ENCODE results near the gene PDE4B.
A peak's percentile ranks its signal among the peaks of the same experiment; 100 is the strongest.

PDE4B gene

GRCh38 chr1:66386712-66387111 lies 594.0 kb downstream of the PDE4B start:
- Histone ChIP-seq H3K4me1 (ENCODE audit: low read length) (peaks cover 11% of the 10 kb centered on the region), H3K9me3 (ENCODE audit: insufficient read depth, low read length) (peaks cover 32% of the 10 kb centered on the region; the same call in 1 of the 2 replicates), H4K20me1 (ENCODE audit: insufficient read depth, low read length) (no peaks in the 10 kb centered on the region), H3K27ac (ENCODE audit: low read length) (no peak overlapping the region), H3K79me2 (ENCODE audit: low read length) (no peaks in the 10 kb centered on the region), H3K27me3 (ENCODE audit: low read depth, low read length) (no peaks in the 10 kb centered on the region), H3K4me2 (ENCODE audit: low read length) (no peak overlapping the region), H3K4me3 (ENCODE audit: low read length) (no peak overlapping the region), H2AFZ (ENCODE audit: low read depth, low read length) (no peak overlapping the region), H3K9ac (ENCODE audit: low read length) (no peak overlapping the region), H3K36me3 (replicated peaks; ENCODE audit: low read depth, low read length) (peaks cover 19% of the 10 kb centered on the region)
- TF ChIP-seq CTCF (IDR thresholded peaks at IDR 0.05; ENCODE audit: low read depth, low read length), result no peak
- TF ChIP-seq EZH2phosphoT487 (IDR thresholded peaks at IDR 0.05; ENCODE audit: low read depth), result no peak

GRCh38 chr1:66388913-66389312 lies 596.2 kb downstream of the PDE4B start:
- H3K79me2 ChIP-seq (ENCODE audit: low read length), result no peaks in the 10 kb centered on the region
- H3K27ac ChIP-seq (ENCODE audit: low read length), result no peak overlapping the region
- H2AFZ ChIP-seq (ENCODE audit: low read depth, low read length), result no peak overlapping the region
- TF ChIP-seq CTCF (IDR thresholded peaks at IDR 0.05; ENCODE audit: low read depth, low read length) (no peak), EZH2phosphoT487 (IDR thresholded peaks at IDR 0.05; ENCODE audit: low read depth) (no peak)
- H4K20me1 ChIP-seq (ENCODE audit: insufficient read depth, low read length), result no peaks in the 10 kb centered on the region
- peaks cover 6% of the 10 kb centered on the region for H3K4me1 ChIP-seq (ENCODE audit: low read length)
- no peak overlapping the region for H3K4me3 ChIP-seq (ENCODE audit: low read length)
- no peak overlapping the region for H3K4me2 ChIP-seq (ENCODE audit: low read length)
- no peaks in the 10 kb centered on the region for H3K27me3 ChIP-seq (ENCODE audit: low read depth, low read length)
- H3K9ac ChIP-seq (ENCODE audit: low read length), result no peak overlapping the region
- H3K36me3 ChIP-seq (replicated peaks; ENCODE audit: low read depth, low read length), result peaks cover 11% of the 10 kb centered on the region
- H3K9me3 ChIP-seq (ENCODE audit: insufficient read depth, low read length), result peaks cover 18% of the 10 kb centered on the region; the same call in 1 of the 2 replicates

GRCh38 chr1:66393586-66394287 lies 601.0 kb downstream of the PDE4B start:
- no peak overlapping the region for H3K4me3 ChIP-seq (ENCODE audit: low read length)
- H3K79me2 ChIP-seq (ENCODE audit: low read length), result no peaks in the 10 kb centered on the region
- H3K4me1 ChIP-seq (ENCODE audit: low read length), result peaks cover 55% of the 10 kb centered on the region
- TF ChIP-seq CTCF (IDR thresholded peaks at IDR 0.05; ENCODE audit: low read depth, low read length) (no peak), EZH2phosphoT487 (IDR thresholded peaks at IDR 0.05; ENCODE audit: low read depth) (no peak)
- no peaks in the 10 kb centered on the region for H3K27me3 ChIP-seq (ENCODE audit: low read depth, low read length)
- no peak overlapping the region for H2AFZ ChIP-seq (ENCODE audit: low read depth, low read length)
- H3K27ac ChIP-seq (ENCODE audit: low read length), result no peak overlapping the region
- H3K36me3 ChIP-seq (replicated peaks; ENCODE audit: low read depth, low read length), result no peaks in the 10 kb centered on the region
- H3K9ac ChIP-seq (ENCODE audit: low read length), result no peak overlapping the region
- no peaks in the 10 kb centered on the region; the same call in 1 of the 2 replicates for H3K9me3 ChIP-seq (ENCODE audit: insufficient read depth, low read length)
- 0 out of 2 replicates have a peak overlapping the region, but pooled peaks have one; percentile 6 for H3K4me2 ChIP-seq (ENCODE audit: low read length)
- H4K20me1 ChIP-seq (ENCODE audit: insufficient read depth, low read length), result no peaks in the 10 kb centered on the region

GRCh38 chr1:66394603-66395002 lies 601.9 kb downstream of the PDE4B start:
- no peaks in the 10 kb centered on the region for H4K20me1 ChIP-seq (ENCODE audit: insufficient read depth, low read length)
- no peak overlapping the region for H3K4me3 ChIP-seq (ENCODE audit: low read length)
- peaks cover 63% of the 10 kb centered on the region for H3K4me1 ChIP-seq (ENCODE audit: low read length)
- H3K4me2 ChIP-seq (ENCODE audit: low read length), result 0 out of 2 replicates have a peak overlapping the region, but pooled peaks have one; percentile 86
- TF ChIP-seq CTCF (IDR thresholded peaks at IDR 0.05; ENCODE audit: low read depth, low read length), result no peak
- no peak for TF ChIP-seq EZH2phosphoT487 (IDR thresholded peaks at IDR 0.05; ENCODE audit: low read depth)
- H3K27me3 ChIP-seq (ENCODE audit: low read depth, low read length), result no peaks in the 10 kb centered on the region
- no peak overlapping the region for H3K9ac ChIP-seq (ENCODE audit: low read length)
- H3K36me3 ChIP-seq (replicated peaks; ENCODE audit: low read depth, low read length), result no peaks in the 10 kb centered on the region
- H3K27ac ChIP-seq (ENCODE audit: low read length), result peak overlapping the region; percentile 98
- H3K9me3 ChIP-seq (ENCODE audit: insufficient read depth, low read length), result no peaks in the 10 kb centered on the region; the same call in 1 of the 2 replicates
- no peak overlapping the region for H2AFZ ChIP-seq (ENCODE audit: low read depth, low read length)
- H3K79me2 ChIP-seq (ENCODE audit: low read length), result no peaks in the 10 kb centered on the region
